Upper lobe of left lung (tissue), 4 donors: ENCODE data around the gene ARID1B.

Experiments used
- CTCF ChIP-seq, 6 experiments: fragments of 450-650 bp in 4 of 6; fragments of 200-600 bp in 2 of 6; sonication (generic) in 2 of 6; IDR thresholded peaks; one replicate each; pipeline ENCODE4 v1.5.1; 2016 to 2019; ENCODE audit warnings: antibody characterized with exemption in 6 of 6
- POLR2AphosphoS5 ChIP-seq, 2 donors: sonication (generic); formaldehyde crosslinking; IDR thresholded peaks; one replicate each; pipeline ENCODE4 v1.5.1; 2017; ENCODE audit warnings: antibody characterized with exemption in 2 of 2

- TF ChIP-seq CTCF (IDR thresholded peaks at IDR 0.05) (no peak), POLR2AphosphoS5 (IDR thresholded peaks at IDR 0.05) (no peak)
These were observed 228.8 kb downstream of the ARID1B start for GRCh38 chr6:157005940-157006339.
